ENCODE measurements around the gene OSBPL5.

The OSBPL5 gene

DNA sequence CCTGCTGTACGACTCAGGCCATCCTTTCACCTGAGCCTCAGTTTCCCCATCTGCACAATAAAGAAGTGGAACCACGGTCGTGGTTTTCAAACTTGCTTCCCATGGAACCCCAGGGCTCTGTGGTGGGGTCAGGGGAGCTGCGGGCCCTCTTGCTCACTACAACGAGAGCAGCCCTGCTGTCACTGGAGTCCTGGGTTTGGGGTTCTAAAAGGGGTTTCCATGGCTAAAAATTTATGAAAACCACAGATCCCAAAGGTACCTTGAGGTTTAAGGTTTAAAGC lies 62.5 kb downstream of the OSBPL5 start:
- Histone ChIP-seq H3K9ac (ENCODE audit: low read depth, low read length) (no peak overlapping the region), H3K4me1 (ENCODE audit: insufficient read depth, low read length) (no peaks in the 10 kb centered on the region), H3K36me3 (ENCODE audit: insufficient read depth, low read length) (no peaks in the 10 kb centered on the region), H3K9me3 (ENCODE audit: control insufficient read depth, insufficient read depth, low read length) (no peaks in the 10 kb centered on the region)

DNA sequence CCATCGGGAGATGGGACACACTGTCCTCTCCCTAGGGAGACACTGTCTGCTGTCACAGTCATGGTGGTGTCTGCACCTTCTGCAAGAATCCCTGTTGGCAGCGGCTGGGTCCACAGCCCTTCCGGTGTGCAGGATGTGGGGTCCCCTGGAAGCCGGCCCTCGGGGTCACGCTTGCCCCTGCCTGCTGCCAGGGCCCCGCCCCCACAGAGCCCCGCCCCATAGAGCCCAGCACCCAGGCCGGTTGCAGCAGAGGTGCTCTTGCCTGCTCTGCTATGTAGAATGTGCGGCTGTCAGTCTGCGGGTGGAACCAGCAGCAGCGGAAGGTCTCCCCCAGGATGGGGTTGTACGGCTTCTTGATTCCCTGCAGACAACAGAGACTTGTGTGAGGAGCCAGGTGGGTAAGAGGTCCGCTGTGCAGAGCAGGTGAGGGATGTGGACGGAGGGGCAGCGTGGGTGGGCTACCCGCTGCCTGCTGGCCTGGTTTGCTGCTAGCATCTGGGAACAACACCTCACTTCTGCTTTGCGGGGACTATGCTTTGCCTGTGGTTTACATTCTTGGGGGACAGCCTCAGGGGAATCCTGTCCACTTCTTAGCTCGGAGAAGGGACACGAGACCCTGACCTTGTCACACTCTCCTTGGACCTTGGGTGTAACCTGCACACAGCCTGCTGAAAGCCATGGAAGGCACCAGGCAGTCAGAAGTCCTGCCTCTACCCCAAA lies 63.0 kb downstream of the OSBPL5 start:
- Histone ChIP-seq H3K4me1 (ENCODE audit: insufficient read depth, low read length) (no peaks in the 10 kb centered on the region), H3K9ac (ENCODE audit: low read depth, low read length) (no peak overlapping the region)

DNA sequence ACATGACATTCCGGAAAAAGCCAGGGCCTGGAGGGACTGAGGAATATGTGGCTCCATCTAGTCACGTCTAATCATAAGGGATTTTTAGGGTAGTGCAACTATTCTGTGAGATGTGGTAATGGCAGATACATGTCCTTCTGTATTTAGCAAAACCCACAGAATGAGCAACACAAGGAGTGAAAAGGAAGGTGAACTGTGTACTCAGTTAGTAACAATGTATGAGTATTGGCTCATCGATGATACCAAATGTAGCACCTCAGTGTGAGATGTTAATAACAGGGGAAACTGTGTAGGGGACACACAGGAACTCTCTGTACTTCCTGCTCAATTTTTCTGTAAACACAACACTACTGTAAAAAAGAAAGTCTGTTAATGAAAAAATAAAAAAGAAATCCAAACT lies 65.9 kb downstream of the OSBPL5 start:
- no peaks in the 10 kb centered on the region for H3K36me3 ChIP-seq (ENCODE audit: insufficient read depth, low read length)
- H3K9me3 ChIP-seq (ENCODE audit: control insufficient read depth, insufficient read depth, low read length): no peaks in the 10 kb centered on the region
- peaks cover 9% of the 10 kb centered on the region; the same call in 1 of the 2 replicates for H3K4me1 ChIP-seq (ENCODE audit: insufficient read depth, low read length)
- H3K9ac ChIP-seq (ENCODE audit: low read depth, low read length): no peak overlapping the region

More for the DNA sequence above, 63.0 kb downstream of the OSBPL5 start:
- Histone ChIP-seq H3K9me3 (ENCODE audit: control insufficient read depth, insufficient read depth, low read length) (no peaks in the 10 kb centered on the region), H3K36me3 (ENCODE audit: insufficient read depth, low read length) (no peaks in the 10 kb centered on the region)

DNA sequence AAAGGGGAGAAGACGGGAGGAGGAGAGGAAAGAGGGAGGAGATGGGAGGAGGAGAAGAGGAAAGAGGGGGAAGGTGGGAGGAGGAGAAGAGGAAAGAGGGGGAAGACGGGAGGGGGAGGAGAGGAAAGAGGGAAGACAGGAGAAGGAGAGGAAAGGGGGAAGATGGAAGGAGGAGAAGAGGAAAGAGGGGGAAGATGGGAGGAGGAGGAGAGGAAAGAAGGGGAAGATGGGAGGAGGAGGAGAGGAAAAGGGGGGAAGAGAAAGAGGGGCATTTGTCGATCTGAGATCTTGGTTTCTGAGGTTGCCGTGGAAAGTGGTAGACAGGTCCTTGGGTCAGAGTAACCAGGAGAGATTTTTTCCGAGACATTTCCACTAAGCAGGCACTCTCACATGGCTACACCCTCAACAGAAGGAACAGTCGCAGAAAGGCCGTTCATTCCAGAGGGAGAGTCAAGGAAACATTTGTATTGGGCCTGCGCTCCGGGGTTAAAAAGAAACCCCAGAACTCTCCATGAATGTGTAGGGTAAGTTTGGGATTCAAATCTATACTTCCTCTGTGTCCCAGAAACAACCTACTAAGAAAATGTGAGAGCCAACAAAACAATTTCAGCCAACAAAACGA lies 68.1 kb downstream of the OSBPL5 start:
- peaks cover 9% of the 10 kb centered on the region; the same call in 1 of the 2 replicates for H3K4me1 ChIP-seq (ENCODE audit: insufficient read depth, low read length)
- H3K36me3 ChIP-seq (ENCODE audit: insufficient read depth, low read length): no peaks in the 10 kb centered on the region

DNA sequence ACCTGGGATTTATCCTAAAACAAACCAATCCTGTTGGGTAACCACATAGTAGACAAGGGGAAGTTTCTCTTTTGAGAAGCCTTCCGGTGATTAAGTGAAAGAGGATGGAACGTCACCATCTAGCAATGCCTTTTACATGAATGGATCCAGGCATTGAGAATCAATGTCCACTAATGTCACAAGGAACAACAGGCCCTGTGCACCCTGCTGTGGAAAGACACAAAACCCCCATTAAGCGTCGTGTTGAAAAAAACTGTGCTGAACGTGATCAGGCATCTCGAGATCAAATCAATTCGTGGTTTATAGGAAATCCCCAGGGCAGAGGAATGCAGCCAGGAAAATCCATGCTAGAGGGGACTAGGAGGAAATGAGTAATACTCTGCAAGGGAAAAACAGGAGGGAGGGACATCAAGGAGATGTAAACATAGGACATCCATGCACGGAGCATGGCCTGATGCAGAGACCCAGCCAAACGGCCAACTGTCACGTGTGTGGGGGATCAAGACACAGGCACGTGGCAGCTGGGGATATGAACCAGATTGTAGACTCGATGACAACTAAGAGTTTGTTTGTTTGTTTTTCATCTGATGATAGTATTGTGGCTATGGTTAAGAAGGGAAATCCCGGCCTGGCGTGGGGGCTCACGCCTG lies 69.3 kb downstream of the OSBPL5 start:
- H3K4me1 ChIP-seq (ENCODE audit: insufficient read depth, low read length): peaks cover 9% of the 10 kb centered on the region; the same call in 1 of the 2 replicates

More for the DNA sequence above, 68.1 kb downstream of the OSBPL5 start:
- no peaks in the 10 kb centered on the region for H3K9me3 ChIP-seq (ENCODE audit: control insufficient read depth, insufficient read depth, low read length)
- H3K9ac ChIP-seq (ENCODE audit: low read depth, low read length): no peak overlapping the region

DNA sequence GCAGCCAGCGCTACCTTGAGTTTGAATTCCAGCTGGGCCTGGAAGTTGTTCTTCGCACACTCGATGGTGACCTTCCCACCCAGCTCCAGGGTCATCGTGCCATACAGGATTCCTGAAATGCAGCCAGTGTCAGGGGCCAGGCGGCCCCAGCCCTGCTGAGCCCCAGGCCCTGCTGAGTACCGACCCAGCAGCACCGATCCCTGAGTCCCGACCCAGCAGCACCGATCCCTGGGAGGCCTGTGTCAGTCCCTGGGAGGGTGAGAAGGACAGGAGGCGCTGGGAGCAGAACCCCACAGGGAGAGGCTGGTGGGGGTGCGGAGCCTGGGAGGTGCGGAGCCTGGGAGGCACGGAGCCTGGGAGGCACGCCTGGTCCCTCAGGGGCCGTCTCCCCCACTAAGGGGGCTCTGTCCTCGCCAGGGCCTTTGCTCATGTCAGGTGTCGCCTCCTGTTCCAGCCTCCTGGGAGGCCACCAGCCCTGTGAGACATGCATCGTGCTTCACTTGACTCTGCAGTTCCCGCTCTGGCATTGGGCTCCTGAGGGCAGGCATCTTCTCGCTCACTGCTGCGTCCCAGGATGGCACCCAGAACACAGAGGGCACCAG lies 70.8 kb downstream of the OSBPL5 start:
- H3K36me3 ChIP-seq (ENCODE audit: insufficient read depth, low read length): no peaks in the 10 kb centered on the region
- no peak overlapping the region for H3K9ac ChIP-seq (ENCODE audit: low read depth, low read length)
- H3K9me3 ChIP-seq (ENCODE audit: control insufficient read depth, insufficient read depth, low read length): no peaks in the 10 kb centered on the region
- H3K4me1 ChIP-seq (ENCODE audit: insufficient read depth, low read length): peaks cover 9% of the 10 kb centered on the region; the same call in 1 of the 2 replicates

More for the DNA sequence above, 69.3 kb downstream of the OSBPL5 start:
- Histone ChIP-seq H3K36me3 (ENCODE audit: insufficient read depth, low read length) (no peaks in the 10 kb centered on the region), H3K9me3 (ENCODE audit: control insufficient read depth, insufficient read depth, low read length) (no peaks in the 10 kb centered on the region), H3K9ac (ENCODE audit: low read depth, low read length) (no peak overlapping the region)

DNA sequence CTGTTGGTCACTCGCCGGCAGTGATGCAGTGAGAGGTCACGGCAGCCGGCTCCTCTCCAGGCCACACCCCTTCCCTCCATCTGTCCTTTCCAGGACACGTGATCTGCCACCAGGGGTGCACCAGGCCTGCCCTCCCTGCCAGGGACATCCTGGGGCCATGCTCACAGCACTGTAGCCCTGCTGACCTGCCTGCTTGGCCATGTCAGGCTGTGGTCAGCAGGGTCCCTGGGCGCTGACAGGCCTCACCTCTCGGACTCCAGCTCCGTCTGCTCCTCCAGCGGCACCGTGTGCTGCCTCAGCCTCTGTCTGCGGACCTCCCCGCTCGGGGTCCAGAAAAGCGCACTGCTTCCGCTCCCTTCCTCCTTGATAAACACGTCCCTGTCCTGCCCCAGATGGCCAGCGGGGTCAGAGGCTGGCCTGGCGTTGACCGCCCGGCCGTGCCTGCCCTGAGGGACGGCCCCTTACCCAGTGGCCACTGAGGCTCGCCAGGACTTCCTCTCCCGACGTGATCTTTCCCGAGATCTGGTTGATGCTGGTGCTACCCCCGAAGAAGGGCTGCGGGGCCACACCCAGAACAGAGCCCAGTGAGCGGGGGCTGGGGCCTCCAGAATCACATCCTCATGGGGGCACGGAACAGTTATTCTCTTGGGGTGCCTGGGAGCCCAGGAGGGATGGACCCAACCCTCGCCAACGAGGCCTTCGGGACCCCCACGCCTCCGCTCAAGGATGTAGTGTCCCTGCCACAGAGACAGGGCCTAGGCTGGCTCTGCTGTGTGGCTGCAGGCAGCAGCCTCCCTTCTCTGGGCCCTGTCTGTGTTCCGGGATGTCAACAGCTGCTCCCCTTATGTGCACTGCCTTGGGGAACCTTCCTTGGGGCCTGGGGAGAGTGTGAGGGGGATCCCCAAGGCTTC lies 71.6 kb downstream of the OSBPL5 start:
- Histone ChIP-seq H3K9me3 (ENCODE audit: control insufficient read depth, insufficient read depth, low read length) (no peaks in the 10 kb centered on the region), H3K36me3 (ENCODE audit: insufficient read depth, low read length) (no peaks in the 10 kb centered on the region), H3K4me1 (ENCODE audit: insufficient read depth, low read length) (peaks cover 9% of the 10 kb centered on the region; the same call in 1 of the 2 replicates), H3K9ac (ENCODE audit: low read depth, low read length) (no peak overlapping the region)

GRCh38 chr11:3092603-3093141 lies 72.4 kb downstream of the OSBPL5 start:
- Histone ChIP-seq H3K9ac (ENCODE audit: low read depth, low read length) (no peak overlapping the region), H3K36me3 (ENCODE audit: insufficient read depth, low read length) (no peaks in the 10 kb centered on the region), H3K9me3 (ENCODE audit: control insufficient read depth, insufficient read depth, low read length) (no peaks in the 10 kb centered on the region), H3K4me1 (ENCODE audit: insufficient read depth, low read length) (peaks cover 9% of the 10 kb centered on the region; the same call in 1 of the 2 replicates)

- H3K9ac ChIP-seq (ENCODE audit: low read depth, low read length): no peak overlapping the region
These were observed 73.1 kb downstream of the OSBPL5 start for GRCh38 chr11:3091846-3092602.

GRCh38 chr11:3091081-3091845 lies 73.8 kb downstream of the OSBPL5 start:
- Histone ChIP-seq H3K9me3 (ENCODE audit: control insufficient read depth, insufficient read depth, low read length) (no peaks in the 10 kb centered on the region), H3K9ac (ENCODE audit: low read depth, low read length) (no peak overlapping the region), H3K36me3 (ENCODE audit: insufficient read depth, low read length) (no peaks in the 10 kb centered on the region), H3K4me1 (ENCODE audit: insufficient read depth, low read length) (peaks cover 9% of the 10 kb centered on the region; the same call in 1 of the 2 replicates)

More at GRCh38 chr11:3091846-3092602, 73.1 kb downstream of the OSBPL5 start:
- no peaks in the 10 kb centered on the region for H3K36me3 ChIP-seq (ENCODE audit: insufficient read depth, low read length)
- H3K4me1 ChIP-seq (ENCODE audit: insufficient read depth, low read length): peaks cover 9% of the 10 kb centered on the region; the same call in 1 of the 2 replicates
- no peaks in the 10 kb centered on the region for H3K9me3 ChIP-seq (ENCODE audit: control insufficient read depth, insufficient read depth, low read length)

DNA sequence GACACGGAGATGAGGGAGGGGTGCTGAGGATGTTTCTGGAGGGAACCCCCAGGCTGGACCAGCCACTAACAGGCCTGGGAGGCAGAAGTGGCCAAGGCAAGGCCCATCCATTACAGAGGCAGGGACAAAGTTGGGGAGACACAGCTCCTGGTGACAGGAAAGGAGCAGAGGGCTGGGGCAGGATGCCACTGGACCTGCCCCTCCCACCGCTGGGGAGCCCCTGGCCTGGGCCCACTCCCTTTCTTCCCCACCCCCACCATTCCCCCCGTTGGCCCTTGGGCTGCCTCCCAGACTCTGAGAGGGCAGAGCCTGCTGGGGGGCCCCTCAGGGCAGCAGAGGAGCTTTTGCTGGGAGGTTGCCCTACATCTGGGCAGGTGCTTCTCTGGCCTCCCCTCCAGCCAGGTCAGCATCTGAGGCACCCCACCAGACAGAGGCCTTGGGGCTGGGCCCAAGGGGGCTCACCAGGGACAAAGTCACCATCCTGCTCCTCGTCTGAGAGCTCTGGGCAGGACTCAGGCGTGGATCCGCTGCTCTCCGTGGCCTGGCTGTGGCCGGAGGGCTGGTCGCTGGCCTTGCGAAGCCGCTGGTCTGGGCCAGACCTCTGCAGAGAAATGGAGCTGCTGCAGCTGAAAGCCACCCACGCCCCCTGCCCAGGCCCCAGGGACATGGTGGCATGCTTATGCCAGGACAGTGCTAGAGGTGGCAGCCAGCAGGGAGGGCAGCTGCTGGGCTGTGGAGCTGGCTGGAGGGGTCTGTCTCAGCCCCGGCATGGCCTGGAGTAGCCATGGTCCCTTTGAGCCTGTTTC lies 74.8 kb downstream of the OSBPL5 start:
- no peaks in the 10 kb centered on the region for H3K36me3 ChIP-seq (ENCODE audit: insufficient read depth, low read length)
- peaks cover 4% of the 10 kb centered on the region; the same call in 1 of the 2 replicates for H3K4me1 ChIP-seq (ENCODE audit: insufficient read depth, low read length)
- no peaks in the 10 kb centered on the region for H3K9me3 ChIP-seq (ENCODE audit: control insufficient read depth, insufficient read depth, low read length)
- H3K9ac ChIP-seq (ENCODE audit: low read depth, low read length): no peak overlapping the region

Data from ES-I3 (cell line).